Uterus (tissue), 4 donors: ENCODE data around the gene CEP20. TPM values are rescaled to one million over a fixed set of nuclear protein-coding genes. Genes with fewer than 3 reads are reported as not detected.

ENCODE experiments used
- DNase-seq, 2 donors: peaks; one replicate each; pipeline ENCODE4 v3.0.0-alpha.2; 2019 to 2020
- H3K27ac ChIP-seq, 2 donors: fragments of 200-600 bp; sonication (generic); 1 replicate in 1 of 2; 2 replicates in 1 of 2; pipeline ENCODE4 v1.5.1; 2016 to 2018
- H3K27me3 ChIP-seq, 2 donors: fragments of 200-600 bp; sonication (generic); one replicate each; pipeline ENCODE4 v1.5.1; 2018 to 2019; ENCODE audit warnings: control low read depth in 1 of 2
- H3K36me3 ChIP-seq, 2 donors: fragments of 200-600 bp; sonication (generic); one replicate each; pipeline ENCODE4 v1.5.1; 2019; ENCODE audit warnings: control low read depth in 1 of 2
- H3K4me1 ChIP-seq, 2 donors: fragments of 200-600 bp; sonication (generic); one replicate each; pipeline ENCODE4 v1.5.1; 2018 to 2019; ENCODE audit warnings: control low read depth in 1 of 2
- H3K4me3 ChIP-seq, 2 donors: fragments of 200-600 bp; sonication (generic); 1 replicate in 1 of 2; 2 replicates in 1 of 2; pipeline ENCODE4 v1.5.1; 2018 to 2019; ENCODE audit warnings: mild to moderate bottlenecking in 1 of 2
- H3K9me3 ChIP-seq, 2 donors: fragments of 200-600 bp; sonication (generic); one replicate each; pipeline ENCODE4 v1.5.1; 2019; ENCODE audit warnings: control low read depth in 1 of 2
- POLR2A ChIP-seq, 2 donors: fragments of 450-650 bp; IDR thresholded peaks; one replicate each; pipeline ENCODE4 v1.6.1; 2016; ENCODE audit warnings: antibody characterized with exemption in 2 of 2, mild to moderate bottlenecking in 1 of 2, moderate library complexity in 1 of 2
- intact Hi-C: fragments of 100-400 bp; cut with DNase I; formaldehyde crosslinking; loops from one replicate; pipeline ENCODE4 v1.15.1; 2023; ENCODE audit warnings: low total_unique reads
- total RNA-seq, 4 donors: library from RNA; depleted of rRNA in 3 of 4; stranded (reverse); fragments of >200 nt in 3 of 4; gene quantifications; one replicate each; pipeline versions ENCODE4 v1.1.0 to v1.2.4, GENCODE V29; 2014 to 2023
- TF ChIP-seq, protein P1 (sequence below), 4 experiments: fragments of 200-600 bp in 2 of 4; fragments of 450-650 bp in 2 of 4; sonication (generic) in 2 of 4; IDR thresholded peaks; one replicate each; pipeline ENCODE4 v1.5.1; 2016 to 2019; ENCODE audit warnings: antibody characterized with exemption in 4 of 4, mild to moderate bottlenecking in 2 of 4, moderate library complexity in 1 of 4
- donor health status: DM: yes; HTN: yes; CAD: no.

CEP20 gene
- total RNA-seq, 4 donors from 2014 or later, result 13.8 to 101 (median 47.9) TPM

DNA sequence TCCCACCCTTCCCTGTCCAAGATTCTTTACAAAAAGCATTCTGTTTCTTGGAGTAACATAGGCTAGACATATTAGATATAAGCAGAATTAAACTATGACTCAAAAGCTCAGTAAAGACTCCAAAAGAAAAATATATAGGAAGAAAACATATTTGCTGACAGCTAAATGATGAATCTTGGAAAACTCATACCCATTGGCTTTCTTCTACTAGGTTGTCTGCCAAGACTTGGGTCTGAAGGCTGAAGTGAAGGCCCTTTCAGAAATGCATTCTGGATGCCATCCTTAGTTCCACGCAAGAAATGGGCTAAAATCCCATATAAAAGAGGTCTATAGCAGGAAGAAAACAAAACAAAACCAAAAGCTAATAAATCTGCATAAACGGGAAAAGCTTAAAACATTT is 15.1 kb downstream of the CEP20 start:
- TF ChIP-seq, protein P1, sequence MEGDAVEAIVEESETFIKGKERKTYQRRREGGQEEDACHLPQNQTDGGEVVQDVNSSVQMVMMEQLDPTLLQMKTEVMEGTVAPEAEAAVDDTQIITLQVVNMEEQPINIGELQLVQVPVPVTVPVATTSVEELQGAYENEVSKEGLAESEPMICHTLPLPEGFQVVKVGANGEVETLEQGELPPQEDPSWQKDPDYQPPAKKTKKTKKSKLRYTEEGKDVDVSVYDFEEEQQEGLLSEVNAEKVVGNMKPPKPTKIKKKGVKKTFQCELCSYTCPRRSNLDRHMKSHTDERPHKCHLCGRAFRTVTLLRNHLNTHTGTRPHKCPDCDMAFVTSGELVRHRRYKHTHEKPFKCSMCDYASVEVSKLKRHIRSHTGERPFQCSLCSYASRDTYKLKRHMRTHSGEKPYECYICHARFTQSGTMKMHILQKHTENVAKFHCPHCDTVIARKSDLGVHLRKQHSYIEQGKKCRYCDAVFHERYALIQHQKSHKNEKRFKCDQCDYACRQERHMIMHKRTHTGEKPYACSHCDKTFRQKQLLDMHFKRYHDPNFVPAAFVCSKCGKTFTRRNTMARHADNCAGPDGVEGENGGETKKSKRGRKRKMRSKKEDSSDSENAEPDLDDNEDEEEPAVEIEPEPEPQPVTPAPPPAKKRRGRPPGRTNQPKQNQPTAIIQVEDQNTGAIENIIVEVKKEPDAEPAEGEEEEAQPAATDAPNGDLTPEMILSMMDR (IDR thresholded peaks at IDR 0.05), result no peak
- TF ChIP-seq POLR2A (IDR thresholded peaks at IDR 0.05), result no peak
- intact Hi-C loops, result no loop called here
- no peaks in the 10 kb centered on the region for H3K9me3 ChIP-seq
- H3K36me3 ChIP-seq, result no peaks in the 10 kb centered on the region
- no peak for DNase-seq
- no peak overlapping the region for H3K4me3 ChIP-seq
- H3K4me1 ChIP-seq, result no peaks in the 10 kb centered on the region
- H3K27ac ChIP-seq, result no peak overlapping the region
- no peaks in the 10 kb centered on the region for H3K27me3 ChIP-seq

DNA sequence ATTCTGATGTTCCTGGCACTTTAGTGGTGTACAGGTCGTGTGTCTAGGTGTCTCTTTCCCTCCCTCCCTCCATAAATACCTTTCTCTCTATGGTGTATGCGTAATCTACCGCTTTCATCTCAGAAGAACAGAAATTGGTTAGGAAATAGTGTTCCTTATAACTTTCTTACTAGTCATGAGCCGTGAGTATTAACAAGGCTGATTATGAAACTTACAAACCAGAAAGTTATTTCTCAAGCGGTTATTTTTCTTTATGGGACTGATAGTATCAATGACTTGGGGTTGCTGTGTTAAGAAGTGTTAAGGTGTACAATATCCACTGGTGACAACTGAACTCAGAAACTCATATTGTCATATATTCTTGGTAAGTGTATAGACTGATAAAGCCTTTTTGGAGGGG is 18.4 kb downstream of the CEP20 start:
- H3K36me3 ChIP-seq, result no peaks in the 10 kb centered on the region
- no peak overlapping the region for H3K27ac ChIP-seq
- no peaks in the 10 kb centered on the region for H3K27me3 ChIP-seq
- intact Hi-C loops, result no loop called here
- H3K4me1 ChIP-seq, result no peaks in the 10 kb centered on the region
- no peak overlapping the region for H3K4me3 ChIP-seq
- TF ChIP-seq, protein P1 (IDR thresholded peaks at IDR 0.05), result no peak
- no peak for TF ChIP-seq POLR2A (IDR thresholded peaks at IDR 0.05)
- no peaks in the 10 kb centered on the region for H3K9me3 ChIP-seq
- DNase-seq, result no peak

DNA sequence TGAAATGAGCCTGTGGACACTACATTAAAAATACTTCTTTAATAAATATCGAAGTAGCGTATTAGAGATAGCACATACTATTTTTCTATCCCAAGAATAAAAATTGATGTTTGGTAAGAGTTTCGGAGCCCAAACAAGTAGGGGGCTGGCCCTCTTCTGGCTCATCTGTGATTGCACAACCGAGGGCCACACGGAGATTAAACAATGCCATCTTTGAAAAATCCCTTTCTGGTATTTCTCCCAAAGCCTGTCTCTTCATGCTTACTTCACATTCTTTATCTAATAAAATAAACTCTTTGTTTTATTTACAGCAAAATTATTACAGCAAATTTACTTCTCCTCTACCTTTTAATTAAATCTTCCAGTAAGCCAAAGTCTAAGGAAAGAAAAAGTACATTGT is 22.0 kb downstream of the CEP20 start:
- Histone ChIP-seq H3K27ac (no peak overlapping the region), H3K27me3 (no peaks in the 10 kb centered on the region), H3K9me3 (no peaks in the 10 kb centered on the region), H3K36me3 (no peaks in the 10 kb centered on the region), H3K4me3 (no peak overlapping the region), H3K4me1 (no peaks in the 10 kb centered on the region)
- TF ChIP-seq, protein P1 (IDR thresholded peaks at IDR 0.05), result no peak
- no peak for TF ChIP-seq POLR2A (IDR thresholded peaks at IDR 0.05)
- intact Hi-C loops, result no loop called here
- DNase-seq, result no peak

DNA sequence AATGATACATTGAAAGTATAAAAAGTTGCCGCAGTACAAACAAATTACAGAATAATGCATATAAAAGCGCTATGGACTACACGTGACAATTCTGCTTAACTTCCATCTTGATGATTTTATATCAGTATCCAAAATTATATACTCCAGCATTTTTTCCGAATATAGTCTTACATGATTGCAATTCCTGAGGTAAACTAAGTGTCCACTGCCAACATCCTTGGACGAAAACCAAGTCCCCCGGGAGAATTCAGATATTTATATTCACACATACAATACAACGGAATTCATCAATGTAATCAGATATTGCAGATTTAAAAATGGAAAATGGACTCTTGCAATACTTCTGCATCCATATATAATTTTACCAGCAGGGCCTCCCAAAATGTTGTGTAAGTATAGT is 22.7 kb downstream of the CEP20 start:
- TF ChIP-seq POLR2A (IDR thresholded peaks at IDR 0.05), result no peak
- TF ChIP-seq, protein P1 (IDR thresholded peaks at IDR 0.05), result no peak
- Histone ChIP-seq H3K4me1 (no peaks in the 10 kb centered on the region), H3K27me3 (no peaks in the 10 kb centered on the region), H3K4me3 (no peak overlapping the region), H3K27ac (no peak overlapping the region), H3K9me3 (no peaks in the 10 kb centered on the region), H3K36me3 (no peaks in the 10 kb centered on the region)
- no peak for DNase-seq
- intact Hi-C loops, result no loop called here

DNA sequence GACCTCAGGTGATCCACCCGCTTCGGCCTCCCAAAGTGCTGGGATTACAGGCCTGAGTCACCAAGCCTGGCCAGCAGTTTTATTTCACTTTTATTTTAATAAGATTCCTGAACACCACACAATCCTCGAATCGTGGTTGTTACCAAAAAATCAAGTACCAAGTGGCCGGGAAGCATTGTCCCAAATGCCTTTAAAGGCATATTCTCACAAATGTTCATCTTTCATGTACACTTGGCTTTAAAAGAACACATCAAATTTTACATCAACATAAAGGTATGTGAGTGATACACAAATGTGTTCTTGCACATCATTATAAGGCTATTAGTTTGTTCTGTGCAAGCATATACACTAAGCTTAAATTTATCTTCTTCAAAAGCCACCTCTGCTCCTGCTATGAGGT is 23.5 kb downstream of the CEP20 start:
- no peak overlapping the region for H3K27ac ChIP-seq
- H3K36me3 ChIP-seq, result no peaks in the 10 kb centered on the region
- H3K27me3 ChIP-seq, result no peaks in the 10 kb centered on the region
- intact Hi-C loops, result no loop called here
- TF ChIP-seq, protein P1 (IDR thresholded peaks at IDR 0.05), result no peak
- H3K4me1 ChIP-seq, result no peaks in the 10 kb centered on the region
- no peak overlapping the region for H3K4me3 ChIP-seq
- no peak for DNase-seq
- H3K9me3 ChIP-seq, result no peaks in the 10 kb centered on the region
